COLO829 (cell line): ENCODE measurements around the gene RPS6KA5.

ENCODE experiments used
- DNase-seq: peaks from one replicate; pipeline ENCODE4 v3.0.0; 2012; ENCODE audit warnings: low spot score

Gene RPS6KA5

GRCh38 chr14:90807060-90807459, 253.4 kb downstream of the RPS6KA5 start:
- DNase-seq, result no peak

GRCh38 chr14:90805662-90806540, 254.5 kb downstream of the RPS6KA5 start:
- no peak for DNase-seq

GRCh38 chr14:90805084-90805391, 255.4 kb downstream of the RPS6KA5 start:
- no peak for DNase-seq

- DNase-seq, result no peak
Observed at GRCh38 chr14:90804292-90805083, 256.0 kb downstream of the RPS6KA5 start.

- DNase-seq, result no peak
Observed at GRCh38 chr14:90803249-90803648, 257.2 kb downstream of the RPS6KA5 start.

- no peak for DNase-seq
Observed at GRCh38 chr14:90799420-90799819, 261.0 kb downstream of the RPS6KA5 start.

GRCh38 chr14:90797919-90798318, 262.5 kb downstream of the RPS6KA5 start:
- DNase-seq, result no peak
